HG03354 (cell line): ENCODE data around the gene DTNBP1.

ENCODE experiments used
- ATAC-seq: cut with Tn5 transposase; IDR thresholded peaks from one replicate; pipeline ENCODE4 v1.9.1; 2021; ENCODE audit warnings: mild to moderate bottlenecking; ENCODE audit not compliant: unreplicated experiment, poor library complexity, severe bottlenecking

Gene DTNBP1

DNA sequence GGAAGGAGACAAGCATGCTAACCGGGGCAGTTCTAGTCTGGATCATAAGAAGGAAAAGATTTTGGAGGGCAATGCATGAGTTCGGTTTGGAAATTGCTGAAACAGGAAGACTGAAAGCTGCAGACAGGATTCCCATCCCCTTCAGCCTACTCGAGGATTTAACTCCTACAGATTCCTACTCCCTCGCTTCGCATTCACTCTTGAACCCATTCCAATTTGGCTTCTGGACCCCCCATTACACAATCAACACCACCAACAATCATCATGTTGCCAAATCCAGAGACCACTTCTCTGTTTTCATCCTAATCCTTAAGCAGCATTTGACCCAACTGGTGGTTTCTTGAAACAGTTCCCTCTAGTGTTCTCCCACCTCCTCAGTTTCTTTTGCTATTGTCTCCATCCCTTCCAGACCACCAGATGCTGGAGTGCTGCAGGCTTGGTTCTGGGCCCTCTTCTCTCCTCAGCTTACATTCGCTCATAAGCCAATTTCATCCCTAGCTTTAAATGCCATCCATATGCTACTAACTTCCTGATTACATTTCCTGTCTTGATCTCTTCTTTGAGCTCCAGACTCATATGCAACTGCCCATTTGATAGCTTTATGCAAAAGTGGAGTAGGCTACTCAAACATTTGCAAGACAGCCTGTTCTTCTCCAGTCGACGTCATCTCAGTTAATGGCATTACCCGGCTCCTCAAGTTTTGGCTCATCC lies 66.5 kb downstream of the DTNBP1 start:
- no peak for ATAC-seq

DNA sequence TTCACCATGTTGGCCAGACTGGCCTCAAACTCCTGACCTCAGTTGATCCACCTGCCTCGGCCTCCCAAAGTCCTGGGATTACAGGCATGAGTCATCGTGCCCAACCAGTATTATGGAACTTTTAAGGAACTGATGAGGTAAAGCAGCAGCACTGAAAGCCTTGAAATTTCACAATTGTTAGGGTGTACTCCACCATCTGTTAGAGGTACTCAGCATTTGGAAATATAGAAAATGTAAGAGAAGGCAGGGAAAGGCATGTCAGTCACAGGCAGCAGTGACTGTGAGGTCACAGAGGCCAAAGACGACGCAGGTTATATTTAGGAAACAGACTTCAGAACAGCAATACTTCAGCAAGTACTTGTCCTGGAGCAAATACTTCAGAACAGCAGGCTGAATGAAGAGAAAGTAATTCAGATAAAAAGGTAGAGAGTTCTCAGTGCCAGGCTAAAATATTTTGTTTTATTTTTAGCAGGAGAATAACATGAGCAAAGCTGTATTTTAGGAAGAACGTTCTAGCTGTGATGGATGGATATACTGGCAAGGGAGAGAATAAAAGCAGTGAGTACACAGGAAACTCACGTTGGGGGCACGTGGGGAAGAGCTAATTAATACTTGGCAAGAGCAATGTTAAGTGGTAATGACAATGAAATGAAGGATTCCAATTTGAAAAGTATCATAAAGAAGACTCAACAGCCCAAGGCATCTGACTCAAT lies 67.2 kb downstream of the DTNBP1 start:
- no peak for ATAC-seq

DNA sequence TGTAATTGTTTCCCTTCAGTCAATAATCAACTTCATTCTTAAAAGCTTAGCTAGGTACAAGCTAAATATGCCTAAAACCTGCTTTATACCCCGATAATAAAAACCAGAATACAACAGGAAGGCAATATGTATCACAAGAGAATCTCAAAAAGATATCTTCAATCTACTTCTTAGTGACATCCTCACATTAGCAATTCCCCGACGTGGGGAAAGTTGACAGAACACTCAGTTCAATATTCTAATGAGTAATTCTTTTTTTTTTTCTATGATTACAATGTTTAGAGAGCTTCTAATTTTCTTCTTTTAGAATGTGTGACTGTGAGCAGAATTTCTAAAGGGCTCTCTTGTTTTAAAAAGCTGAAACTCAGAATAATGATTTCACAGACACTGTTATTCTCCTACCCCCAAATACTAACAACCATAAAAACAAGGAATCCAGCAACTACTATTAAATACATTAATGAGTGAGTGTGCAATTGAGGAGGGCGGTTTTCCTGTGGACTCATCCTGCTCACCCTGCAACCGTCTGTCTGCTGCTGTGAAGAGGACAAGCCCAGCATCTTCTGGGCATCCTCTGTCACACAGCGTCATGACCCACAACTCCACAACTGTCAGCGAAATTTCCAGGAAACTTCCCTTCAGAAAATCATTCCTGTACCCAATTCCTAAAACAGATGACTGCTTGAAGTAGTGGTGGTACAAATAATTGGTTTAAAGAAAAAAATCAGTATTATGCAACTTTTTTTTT lies 68.1 kb downstream of the DTNBP1 start:
- no peak for ATAC-seq

DNA sequence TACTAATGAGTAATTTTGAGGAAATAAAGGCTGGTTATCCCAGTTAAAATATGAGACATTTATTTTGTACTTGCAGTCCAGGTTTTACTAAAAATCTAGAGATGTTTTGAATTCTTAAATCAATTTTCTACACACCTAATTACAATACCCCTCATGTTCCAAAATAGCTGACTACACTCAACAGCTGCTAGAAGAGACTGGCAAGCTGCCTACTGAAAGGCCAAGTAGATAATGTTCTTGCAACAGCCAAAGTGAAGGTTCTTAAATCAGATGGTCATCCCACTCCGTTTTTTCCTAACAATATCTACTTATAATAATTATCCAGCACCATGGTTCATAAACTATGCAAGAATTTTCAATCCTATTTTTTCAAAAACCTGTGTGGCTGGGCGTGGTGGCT lies 69.0 kb downstream of the DTNBP1 start:
- ATAC-seq = no peak

DNA sequence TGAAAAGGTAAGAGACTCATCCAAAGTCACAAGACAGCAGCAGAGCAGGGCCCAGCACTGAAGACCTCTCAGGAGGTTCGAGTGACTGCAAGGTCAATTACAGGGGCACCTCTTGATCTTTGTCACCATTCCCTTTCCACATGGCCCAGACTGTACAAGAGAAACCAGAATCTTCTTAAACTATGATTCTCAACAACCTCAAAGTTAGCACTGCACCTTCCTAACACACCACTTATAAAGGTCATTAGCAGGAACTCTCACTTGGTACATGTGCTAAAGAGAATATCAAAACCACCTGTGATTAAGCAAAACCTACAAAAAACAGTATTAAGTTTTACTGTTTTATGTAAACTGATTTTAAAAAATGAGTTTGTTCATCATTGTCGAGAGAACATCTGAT lies 70.2 kb downstream of the DTNBP1 start:
- ATAC-seq = no peak

DNA sequence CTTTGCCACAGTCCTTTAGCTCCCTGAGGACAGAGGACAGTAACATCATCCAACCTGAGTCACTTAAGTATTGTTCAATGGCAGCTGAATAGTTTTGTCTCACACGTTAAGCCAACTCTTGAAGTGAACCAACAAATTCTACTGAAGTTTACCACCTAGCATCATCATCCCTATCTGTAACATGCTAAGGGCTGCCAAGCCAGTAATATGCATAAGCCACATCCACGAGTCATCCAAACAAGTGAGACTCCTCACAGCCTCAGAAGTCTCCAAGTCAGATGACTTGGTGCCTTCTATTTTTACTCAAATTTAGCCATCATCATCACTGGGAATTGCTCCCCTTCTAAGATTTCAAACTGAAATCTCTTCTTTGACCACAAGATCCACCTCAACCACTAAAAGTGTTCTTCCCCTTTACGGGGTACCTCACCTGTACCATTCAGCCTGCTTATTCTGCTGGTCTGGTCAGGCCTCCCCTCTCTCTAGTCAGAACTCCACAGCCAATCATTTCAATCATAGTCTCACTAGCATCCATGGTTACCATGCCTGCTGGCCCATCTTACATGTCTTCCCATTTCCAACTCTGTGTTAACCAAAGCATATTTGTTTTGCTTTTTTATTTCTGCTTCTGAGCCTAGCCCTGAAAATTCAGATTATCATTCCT lies 73.7 kb downstream of the DTNBP1 start:
- no peak for ATAC-seq

DNA sequence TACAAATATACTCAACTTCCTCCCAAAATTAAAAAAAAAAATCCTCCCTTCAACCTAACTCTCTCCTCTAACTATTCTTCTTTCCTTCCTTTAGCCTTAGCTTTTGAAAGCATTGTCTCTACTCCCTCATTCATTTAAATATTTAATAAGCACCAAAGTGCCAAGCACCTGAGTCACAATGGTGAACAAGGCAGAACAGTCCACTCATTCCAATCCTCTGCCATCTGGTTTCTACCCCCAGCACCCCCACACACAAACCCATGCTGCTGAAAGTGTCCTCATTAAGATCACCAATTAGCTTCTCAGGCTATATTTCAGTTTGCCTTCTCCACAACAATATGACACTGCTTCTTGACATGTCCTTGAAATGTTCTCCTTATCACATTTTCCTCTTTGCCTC lies 76.3 kb downstream of the DTNBP1 start:
- no peak for ATAC-seq

DNA sequence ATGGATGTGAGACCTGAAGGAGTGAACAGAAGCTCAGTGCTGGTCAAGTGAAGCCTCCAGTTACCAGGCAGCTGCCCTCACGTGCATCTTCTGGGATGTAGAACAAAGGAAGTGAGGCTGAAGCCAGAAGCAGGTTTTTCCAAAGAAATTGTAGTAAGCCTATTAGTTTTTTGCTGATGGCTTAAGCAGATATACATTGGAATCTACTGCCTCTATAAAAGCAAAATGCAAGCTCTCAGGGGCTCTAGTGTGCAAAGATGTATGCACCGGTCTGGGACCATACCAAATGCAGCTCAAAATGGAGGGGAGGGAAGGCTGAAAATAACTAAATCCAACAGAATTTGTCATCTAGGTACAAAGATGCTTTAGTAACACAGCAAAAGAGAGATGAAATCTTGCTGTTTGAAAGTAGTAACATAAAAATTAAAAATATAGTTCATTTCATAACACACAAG lies 77.0 kb downstream of the DTNBP1 start:
- no peak for ATAC-seq

DNA sequence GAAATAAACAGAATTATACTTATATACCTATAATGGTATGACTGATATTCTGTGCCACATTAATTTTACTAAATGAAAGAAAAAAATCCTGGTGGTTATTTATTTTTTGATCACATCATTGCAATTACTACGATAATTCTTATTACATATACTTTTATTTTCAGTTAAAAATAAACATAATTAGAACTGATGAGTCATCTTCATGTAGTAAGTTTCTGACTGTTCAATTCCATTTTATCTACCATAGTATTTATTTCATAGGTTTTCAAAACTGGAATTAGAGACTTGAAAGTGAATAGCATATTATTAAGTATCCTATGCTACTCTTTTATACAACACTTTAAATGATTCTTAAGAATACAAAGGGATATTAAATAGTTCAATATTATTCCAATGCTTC lies 80.3 kb downstream of the DTNBP1 start:
- no peak for ATAC-seq

DNA sequence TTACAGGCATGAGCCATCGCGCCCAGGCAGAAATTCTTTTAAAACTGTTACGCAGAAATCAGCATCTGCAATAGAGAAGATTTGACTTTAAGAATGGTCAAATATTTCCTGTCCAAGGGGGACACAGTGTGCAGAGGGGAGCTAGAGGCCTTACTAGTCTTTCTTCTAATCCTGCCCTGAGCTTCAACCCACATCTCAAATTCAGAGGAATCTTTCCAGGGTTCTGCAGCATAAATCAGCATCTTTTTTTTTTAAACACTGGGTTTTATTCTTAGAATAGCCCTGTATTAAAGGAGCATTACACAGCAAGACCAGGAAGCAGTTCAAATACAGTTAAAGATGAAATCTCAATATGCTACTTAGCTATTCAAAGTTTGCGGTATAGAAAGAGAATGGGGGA lies 81.1 kb downstream of the DTNBP1 start:
- ATAC-seq = no peak

DNA sequence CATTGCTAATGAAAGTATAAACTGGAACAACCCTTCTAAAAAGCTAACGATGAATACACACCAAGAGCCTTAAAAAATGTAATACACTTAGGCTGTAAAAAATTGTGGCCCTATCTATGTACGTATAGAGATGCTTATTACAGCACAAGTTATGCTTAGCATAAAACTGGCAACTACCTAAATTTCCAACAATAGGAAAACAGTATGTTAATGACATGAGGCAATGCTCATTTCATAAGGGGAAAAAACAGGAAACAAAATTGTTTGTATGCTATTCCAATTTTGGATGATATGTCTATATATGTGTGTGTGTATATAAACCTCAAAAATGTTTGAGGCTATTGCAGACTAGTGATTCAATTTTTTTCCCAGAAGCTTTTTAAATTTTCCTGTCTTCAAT lies 82.5 kb downstream of the DTNBP1 start:
- no peak for ATAC-seq

DNA sequence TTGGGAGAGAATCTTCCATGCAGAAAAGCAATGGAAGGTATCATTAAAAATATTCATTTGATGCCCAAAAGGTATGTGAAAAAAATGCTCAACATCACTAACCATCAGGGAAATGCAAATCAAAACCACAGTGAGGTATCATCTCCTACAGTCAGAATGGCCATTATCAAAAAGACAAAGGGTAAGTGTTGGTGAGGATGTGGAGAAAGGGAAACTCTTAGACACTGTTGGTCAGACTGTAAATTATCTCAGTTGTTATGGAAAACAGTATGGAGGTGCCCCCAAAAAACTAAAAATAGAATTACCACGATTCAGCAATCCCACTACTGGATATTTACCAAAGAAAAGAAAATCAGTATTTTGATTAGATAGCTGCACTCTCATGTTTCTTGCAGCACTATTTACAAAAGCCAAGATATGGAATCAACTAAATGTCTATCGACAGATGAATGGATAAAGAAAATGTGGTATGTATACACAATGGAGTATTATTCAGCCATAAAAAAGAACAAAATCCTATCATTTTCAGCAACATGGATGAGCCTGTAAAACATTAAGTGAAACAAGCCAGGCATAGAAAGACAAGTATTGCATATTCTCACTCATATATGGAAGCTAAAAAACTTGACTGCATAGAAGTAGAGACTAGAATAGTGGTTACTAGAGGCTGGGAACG lies 84.0 kb downstream of the DTNBP1 start:
- ATAC-seq = no peak

DNA sequence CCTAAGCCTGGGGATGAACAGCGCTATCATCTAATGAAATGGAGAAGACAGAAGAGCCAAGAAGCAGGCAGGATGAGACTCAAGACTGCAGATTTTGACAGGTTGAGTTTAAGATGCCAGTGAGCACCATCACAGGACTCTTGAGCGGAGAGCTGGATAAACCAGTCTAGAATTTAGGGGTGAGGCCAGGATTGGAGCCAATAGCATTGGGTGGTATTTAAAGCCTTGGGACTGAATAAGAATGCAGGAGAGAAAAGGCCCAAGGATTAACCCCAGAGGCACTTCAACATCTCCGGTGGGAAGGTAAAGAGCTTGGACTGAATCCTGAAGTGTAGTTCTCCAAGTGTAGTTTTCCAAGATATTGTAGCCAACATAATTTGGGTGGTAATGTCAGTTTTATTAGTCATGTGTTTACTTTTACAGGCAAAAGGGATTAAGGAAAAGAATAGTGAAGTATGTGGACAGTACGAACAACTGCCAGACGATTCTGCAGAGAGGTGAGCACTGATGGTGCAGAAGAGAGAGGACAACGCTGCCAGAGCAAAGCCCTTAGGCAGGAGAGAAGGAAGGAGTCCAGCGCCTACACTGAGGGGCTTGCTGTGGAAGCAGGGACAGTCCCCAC lies 85.2 kb downstream of the DTNBP1 start:
- no peak for ATAC-seq

DNA sequence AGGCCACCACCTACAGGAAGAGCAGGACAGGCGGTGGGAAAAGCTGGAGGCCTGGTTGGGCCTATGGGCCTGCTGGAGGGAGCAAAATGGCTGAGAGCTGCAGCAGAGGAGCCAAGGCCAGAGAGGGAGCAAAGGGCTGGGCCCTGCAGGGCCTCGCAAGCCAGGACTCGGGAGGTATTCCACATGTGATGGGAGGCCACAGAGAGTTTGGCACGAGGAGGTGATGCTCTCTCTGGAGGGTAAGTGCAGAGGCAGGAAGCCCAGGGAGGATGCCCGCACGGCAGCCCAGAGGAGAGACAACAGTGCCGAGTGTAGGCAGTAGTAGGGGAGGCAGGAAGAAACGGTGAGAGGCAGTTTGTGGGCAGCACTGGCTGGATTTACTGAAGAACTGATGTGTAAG lies 85.7 kb downstream of the DTNBP1 start:
- ATAC-seq = no peak

DNA sequence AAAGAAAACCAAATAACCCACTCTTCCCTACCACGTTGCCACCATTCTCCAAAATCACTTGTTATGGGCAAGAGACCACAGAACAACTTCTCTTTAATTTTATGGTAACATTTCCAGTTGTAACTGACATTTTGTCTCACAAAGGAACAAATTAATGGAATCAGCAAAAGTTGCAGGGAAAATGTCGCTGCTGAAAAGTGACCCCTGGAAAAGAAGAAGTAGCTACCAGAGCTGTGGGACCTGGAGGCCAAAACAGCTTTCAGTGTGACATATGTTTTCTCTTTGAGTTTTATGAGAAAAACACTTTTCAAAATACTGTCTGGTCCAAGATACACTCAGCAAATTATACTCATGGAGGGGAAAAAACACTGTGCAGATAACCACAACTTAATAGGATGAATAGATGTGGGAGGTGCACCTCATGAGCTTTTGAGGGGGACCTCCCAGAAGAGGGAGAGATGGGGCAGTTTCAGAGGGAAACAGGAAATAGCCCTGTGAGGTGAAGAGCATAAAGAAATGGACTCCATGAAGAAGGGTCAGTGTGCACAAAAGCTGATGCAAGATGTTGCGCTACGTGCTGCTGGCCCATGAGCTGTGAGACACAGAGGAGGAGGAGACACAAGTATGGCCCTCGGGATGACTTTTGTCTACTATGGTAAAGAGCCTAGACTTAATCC lies 87.3 kb downstream of the DTNBP1 start:
- no peak for ATAC-seq

DNA sequence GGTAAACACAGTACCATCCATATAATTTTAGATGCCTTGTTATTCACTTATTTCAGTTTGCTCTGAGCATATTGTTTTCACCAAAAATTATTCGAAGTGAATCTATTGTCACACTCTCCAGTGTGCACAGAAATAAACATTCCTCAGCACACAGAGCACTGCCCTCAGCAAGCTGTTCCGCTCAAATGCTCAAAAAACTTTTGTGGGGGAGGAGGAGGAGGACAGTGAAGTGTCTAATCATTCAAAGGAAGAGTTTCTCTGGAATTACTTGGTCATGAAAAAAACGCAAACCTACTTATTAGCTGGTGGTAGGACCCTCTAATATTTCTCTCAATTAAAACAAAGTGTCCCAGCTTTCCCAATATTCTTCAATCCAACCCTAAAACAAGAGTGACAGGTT lies 88.3 kb downstream of the DTNBP1 start:
- no peak for ATAC-seq

DNA sequence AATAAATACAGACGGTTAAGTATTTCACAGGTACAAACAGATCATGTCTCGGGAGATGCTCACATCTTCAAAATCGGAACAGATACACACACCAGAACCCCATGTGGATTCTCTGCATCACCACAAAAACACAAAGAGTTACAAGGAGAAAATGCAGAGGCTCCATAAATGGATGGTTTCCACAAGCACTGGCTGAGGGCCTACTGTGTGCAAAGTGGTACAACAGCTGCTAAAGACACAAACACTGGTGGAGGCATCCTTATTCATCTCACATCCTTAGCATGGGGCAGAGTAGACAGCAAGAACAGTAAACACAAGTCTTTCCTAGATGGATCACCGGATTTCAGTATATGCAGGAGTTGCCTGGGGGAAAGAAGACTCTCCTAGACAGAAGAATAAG lies 88.8 kb downstream of the DTNBP1 start:
- ATAC-seq = no peak

DNA sequence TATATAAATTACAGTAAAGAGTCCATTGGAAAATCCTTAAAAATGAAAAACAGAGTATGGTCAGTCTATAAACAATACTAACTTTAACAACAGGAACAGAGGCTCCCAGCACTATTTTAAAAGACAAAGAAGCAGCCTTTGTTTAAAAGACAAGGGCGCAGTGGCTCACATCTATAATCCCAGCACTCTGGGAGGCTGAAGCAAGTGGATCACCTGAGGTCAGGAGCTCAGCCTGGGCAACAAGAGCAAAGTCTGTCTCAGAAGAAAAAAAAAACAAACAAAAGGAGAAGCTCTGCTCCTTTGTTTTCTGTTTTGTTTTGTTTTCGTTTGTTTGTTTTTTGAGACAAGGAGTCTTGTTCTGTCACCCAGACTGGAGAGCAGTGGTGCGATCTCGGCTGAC lies 89.4 kb downstream of the DTNBP1 start:
- no peak for ATAC-seq
